CMK (cell line): Measurements from ENCODE around the gene SMIM31.

Experiments
- DNase-seq: peaks from one replicate; pipeline ENCODE4 v3.0.0-alpha.2; 2010; ENCODE audit warnings: low read depth

SMIM31 gene

DNA sequence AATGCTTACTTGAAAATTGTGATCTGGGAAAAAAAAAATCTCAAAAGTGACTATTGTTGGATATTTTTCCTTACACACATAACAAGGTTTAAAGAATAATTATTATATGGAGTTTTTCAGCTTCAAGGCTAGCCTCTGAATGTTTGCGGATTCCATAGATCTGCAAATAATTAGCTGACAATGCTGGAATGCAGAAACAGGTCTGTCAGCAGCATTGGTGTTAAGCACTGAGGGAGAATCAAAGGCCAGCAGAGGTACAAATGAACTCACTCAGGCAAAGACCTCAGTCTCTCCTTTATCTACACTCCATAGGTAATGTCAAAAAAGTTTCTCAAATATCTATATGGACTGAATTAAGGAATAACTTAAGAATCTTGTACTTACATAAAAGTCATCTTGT, 35.1 kb downstream of the SMIM31 start:
- DNase-seq = no peak

- DNase-seq = no peak
These were observed 36.3 kb downstream of the SMIM31 start for GRCh38 chr4:164790249-164790648.

- no peak for DNase-seq
These were observed 45.5 kb downstream of the SMIM31 start for GRCh38 chr4:164799410-164799809.

DNA sequence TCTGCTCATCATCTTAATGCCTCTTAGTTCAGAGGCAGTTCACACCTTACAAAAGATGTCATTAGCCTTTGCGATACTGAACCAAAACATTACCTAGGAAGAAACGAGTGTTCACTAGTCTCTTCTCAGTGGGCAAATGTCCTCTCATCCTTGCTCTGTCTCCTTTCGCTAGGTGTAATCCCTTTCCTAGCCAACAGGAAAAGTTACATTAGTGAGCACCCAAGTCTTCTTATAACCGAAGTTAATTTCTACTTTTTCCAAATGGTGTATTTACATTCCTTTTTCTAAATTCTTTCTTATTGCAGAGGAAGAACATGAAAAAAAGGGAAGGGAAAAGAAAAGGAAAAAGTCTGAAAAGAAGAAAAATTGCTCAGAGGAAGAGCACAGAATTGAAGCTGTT, 46.9 kb downstream of the SMIM31 start:
- DNase-seq = no peak

DNA sequence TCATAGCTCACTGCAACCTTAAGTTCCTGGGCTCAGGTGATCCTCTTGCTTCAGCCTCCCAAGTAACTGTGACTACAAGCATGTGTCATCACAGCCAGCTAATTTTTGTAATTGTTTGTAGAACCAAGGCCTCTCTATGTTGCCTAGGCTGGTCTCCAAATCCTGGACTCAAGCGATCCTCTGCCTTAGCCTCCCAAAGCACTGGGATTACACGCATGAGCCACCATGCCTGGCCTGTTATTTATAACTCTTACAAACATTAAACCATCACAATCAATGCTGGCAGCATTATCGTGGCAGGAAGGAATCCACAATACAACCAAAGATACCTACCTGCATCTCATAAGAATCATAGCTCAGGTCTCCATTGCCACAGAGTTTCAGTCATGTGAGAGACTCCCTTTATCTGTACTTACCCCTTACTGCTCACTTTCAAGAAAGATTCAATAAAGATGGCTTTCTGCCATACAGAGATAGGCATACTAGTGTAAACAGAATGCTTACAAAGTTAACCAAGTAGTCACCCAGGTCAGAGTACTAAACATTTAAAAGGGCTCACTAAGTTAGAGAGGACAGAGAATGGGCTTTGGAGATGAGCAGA, 48.5 kb downstream of the SMIM31 start:
- no peak for DNase-seq

GRCh38 chr4:164803702-164804101, 49.8 kb downstream of the SMIM31 start:
- no peak for DNase-seq

- no peak for DNase-seq
These were observed 53.7 kb downstream of the SMIM31 start for GRCh38 chr4:164807611-164808010.

DNA sequence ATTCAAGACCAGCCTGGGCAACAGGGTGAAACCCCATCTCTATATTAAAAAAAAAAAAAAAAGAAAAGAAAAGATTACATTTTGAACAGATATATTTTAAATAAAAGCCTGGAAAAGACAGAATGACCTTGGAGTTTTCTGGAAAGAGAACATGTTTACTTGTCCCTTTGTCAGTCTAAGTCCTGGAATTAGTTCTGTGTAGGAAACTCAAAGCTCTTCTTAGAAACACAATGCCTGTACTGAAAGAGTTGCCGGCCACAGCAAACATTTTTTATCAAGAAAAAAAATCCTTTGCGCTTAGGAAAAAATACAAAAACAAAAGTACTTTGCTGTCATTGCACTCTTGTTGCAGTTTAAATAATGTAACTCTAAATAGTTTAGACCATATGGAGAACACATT, 59.6 kb downstream of the SMIM31 start:
- DNase-seq = no peak

- no peak for DNase-seq
These were observed 61.8 kb downstream of the SMIM31 start for GRCh38 chr4:164815711-164816110.

- DNase-seq = no peak
These were observed 65.4 kb downstream of the SMIM31 start for GRCh38 chr4:164819366-164819765.

- DNase-seq = no peak
These were observed 67.8 kb downstream of the SMIM31 start for GRCh38 chr4:164821711-164822110.

DNA sequence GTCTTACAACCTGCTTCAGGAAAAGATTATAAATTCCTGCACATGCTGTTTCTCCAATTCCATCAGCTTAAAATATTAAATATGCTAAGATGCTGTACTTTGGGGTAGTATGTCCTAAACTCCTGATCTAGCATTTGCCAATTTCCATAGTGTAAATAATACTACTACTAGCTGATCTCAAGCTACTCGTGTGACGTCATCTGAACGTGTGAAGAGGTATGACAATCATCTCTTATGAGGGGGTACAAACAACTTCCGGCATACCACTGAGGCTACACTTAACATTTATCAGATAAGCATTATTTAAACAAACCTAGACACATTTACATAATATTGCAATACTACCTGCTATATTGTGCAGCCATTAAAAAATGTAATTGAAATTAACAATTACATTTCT, 70.7 kb downstream of the SMIM31 start:
- DNase-seq = no peak

DNA sequence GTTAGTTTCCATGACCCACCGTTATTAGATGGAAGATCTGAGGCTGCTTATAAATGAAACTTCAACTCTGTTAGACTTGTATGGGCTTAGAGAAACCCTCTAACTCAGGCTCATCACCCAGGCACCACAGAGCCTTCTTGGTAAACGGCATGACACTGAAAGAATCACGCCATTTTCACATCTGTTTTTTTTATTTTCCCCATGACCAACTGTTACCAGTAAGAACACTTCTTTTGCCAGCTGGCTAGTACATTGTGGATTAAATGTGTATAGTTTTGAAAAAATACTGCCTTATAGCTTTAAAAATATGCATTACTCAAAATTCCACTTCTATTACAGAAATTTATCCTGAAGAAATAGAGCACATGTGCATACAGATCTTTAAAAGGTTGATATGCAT, 75.0 kb downstream of the SMIM31 start:
- DNase-seq = no peak

DNA sequence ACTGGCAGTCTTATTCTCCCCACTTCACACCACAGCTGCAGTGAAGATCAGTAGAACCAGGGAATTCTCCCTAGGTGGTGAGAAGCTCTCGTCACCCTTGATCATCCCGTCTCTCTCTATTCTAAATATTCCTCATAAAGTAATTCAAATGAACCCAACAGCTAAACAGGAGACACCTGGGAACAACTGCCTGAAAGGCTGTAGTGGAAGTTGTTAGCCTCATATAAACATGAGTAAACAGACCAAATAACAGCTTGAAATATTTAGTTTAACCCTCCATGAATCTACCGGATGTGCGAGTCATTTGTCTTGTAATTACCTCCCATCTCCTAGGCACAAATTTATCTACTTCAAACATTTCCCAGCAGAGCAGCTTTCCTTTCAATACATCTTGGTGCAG, 92.6 kb downstream of the SMIM31 start:
- DNase-seq = no peak

DNA sequence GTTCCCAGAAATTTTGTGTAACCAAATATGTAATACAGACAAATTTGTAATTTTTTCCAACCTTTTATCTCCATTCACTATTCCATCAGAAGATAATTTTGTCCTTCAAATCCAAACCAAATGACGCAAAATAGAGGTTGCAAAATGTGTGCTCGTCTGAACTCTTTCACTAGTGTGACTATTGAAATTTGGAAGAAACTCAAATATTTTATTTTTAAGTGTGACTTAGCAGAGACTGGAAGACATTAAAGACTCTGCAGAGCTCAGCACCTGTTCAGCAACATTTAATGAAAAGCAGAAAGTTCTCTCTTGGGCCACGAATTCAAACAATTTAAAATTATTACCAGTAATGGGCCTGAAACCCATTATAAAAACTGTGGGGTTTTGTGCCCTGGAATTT, 93.1 kb downstream of the SMIM31 start:
- no peak for DNase-seq

DNA sequence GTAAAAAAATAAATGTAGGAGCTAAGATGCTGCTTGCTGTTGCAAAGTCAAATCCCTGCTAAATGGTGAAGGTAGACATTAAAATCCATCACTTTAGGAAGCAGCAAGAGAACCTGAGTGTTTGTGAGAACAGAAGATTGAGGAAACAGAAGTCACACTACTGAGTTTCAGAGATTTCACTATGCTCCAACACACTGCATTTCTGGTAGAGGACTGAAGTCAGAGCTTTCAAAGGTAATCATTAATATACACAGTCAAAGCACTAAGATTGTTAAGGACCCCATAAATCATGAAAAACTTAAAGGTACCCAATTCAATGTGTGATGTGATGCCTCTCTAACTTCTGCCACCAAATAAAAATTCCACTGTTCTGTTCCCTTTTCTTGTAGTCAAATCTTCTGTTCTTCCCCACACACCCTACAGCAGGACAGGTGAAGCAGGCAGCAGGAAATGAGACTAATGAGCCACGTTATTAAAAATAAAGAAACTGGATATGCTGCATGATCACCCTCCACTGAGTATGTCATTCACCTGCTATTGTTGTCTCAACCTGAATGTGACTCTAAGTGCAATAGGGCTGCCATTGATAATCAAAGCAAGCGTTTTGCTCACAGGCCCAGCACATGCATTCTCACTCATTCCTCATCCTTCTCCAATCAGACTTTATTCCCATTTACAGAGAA, 94.2 kb downstream of the SMIM31 start:
- no peak for DNase-seq
